Measurements from ENCODE around the gene CHP1. TPM values are rescaled to one million over a fixed set of nuclear protein-coding genes. Genes with fewer than 3 reads are reported as not detected.
A peak's percentile ranks its signal among the peaks of the same experiment; 100 is the strongest.

Gene CHP1
- total RNA-seq, 1 experiment from 2014 or later = 101 TPM

DNA sequence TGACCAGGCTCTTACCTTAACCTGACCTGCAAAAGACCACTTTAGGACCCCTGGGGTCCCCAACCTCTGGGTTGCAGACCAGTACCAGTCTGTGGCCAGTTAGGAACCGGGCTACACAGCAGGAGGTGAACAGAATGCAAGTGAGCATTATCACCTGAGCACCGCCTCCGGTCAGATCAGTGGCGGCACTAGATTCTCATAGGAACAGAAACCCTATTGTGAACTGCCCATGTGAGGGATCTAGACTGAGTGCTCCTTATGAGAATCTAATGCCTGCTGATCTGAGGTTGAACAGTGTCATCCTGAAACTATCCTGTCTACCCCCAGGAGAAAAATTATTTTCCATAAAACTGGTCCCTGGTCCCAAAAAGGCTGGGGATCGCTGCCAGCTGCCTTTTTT lies 20.3 kb downstream of the CHP1 start:
- ATAC-seq (no peak), DNase-seq (ENCODE audit: low read depth, low spot score) (no peak)
- Histone ChIP-seq H3K27ac (ENCODE audit: low read depth, low read length) (no peak overlapping the region; the same call in 1 of the 2 replicates), H3K36me3 (ENCODE audit: control insufficient read depth in 1 of 2, insufficient read depth in 2 of 2, low read length in 2 of 2) (no peaks in the 10 kb centered on the region; a peak in 1 of 4 replicates), H4K20me1 (ENCODE audit: insufficient read depth) (no peaks in the 10 kb centered on the region), H3K4me1 (ENCODE audit: control insufficient read depth in 1 of 2, insufficient read depth in 2 of 2, low read length in 2 of 2) (peaks cover 35 to 44% of the 10 kb centered on the region in 2 experiments), H3K9me3 (ENCODE audit: control insufficient read depth in 1 of 2, insufficient read depth in 1 of 2, low read depth in 1 of 2, low read length in 2 of 2) (no peaks in the 10 kb centered on the region), H3K9me2 (ENCODE audit: insufficient read depth) (no peaks in the 10 kb centered on the region), H3K27me3 (ENCODE audit: insufficient read depth, low read length) (no peaks in the 10 kb centered on the region), H2AFZ (ENCODE audit: low read depth, low read length, poor library complexity, severe bottlenecking) (no peak overlapping the region), H3K4me2 (ENCODE audit: low read length) (peak overlapping the region; percentile 25; the same call in 1 of the 2 replicates), H3K79me2 (ENCODE audit: insufficient read depth, low read length) (peaks cover 6% of the 10 kb centered on the region), H3K9ac (ENCODE audit: low read length) (no peak overlapping the region), H3K4me3 (replicated peaks in 1 of 2; ENCODE audit: low read depth in 1 of 2, low read length in 2 of 2) (no peak overlapping the region)
- POLR2A ChIA-PET = no interaction called here
- CTCF ChIA-PET = no interaction called here
- TF ChIP-seq, protein P1, sequence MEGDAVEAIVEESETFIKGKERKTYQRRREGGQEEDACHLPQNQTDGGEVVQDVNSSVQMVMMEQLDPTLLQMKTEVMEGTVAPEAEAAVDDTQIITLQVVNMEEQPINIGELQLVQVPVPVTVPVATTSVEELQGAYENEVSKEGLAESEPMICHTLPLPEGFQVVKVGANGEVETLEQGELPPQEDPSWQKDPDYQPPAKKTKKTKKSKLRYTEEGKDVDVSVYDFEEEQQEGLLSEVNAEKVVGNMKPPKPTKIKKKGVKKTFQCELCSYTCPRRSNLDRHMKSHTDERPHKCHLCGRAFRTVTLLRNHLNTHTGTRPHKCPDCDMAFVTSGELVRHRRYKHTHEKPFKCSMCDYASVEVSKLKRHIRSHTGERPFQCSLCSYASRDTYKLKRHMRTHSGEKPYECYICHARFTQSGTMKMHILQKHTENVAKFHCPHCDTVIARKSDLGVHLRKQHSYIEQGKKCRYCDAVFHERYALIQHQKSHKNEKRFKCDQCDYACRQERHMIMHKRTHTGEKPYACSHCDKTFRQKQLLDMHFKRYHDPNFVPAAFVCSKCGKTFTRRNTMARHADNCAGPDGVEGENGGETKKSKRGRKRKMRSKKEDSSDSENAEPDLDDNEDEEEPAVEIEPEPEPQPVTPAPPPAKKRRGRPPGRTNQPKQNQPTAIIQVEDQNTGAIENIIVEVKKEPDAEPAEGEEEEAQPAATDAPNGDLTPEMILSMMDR (IDR thresholded peaks at IDR 0.05 in 2 of 3, conservative IDR thresholded peaks at IDR 0.05 in 1 of 3; ENCODE audit: borderline replicate concordance in 1 of 3, insufficient read depth in 1 of 3, low read depth in 2 of 3, low read length in 2 of 3) = no peak
- TF ChIP-seq CEBPB (IDR thresholded peaks at IDR 0.05; ENCODE audit: low read depth) (no peak), SIN3A (IDR thresholded peaks at IDR 0.05; ENCODE audit: low read depth) (no peak), EGR1 (IDR thresholded peaks at IDR 0.05; ENCODE audit: low read depth) (no peak), POLR2A (IDR thresholded peaks at IDR 0.05; ENCODE audit: borderline replicate concordance, extremely low read depth, insufficient read depth, insufficient read length) (no peak)
- BruUV-seq (replicated peaks) = no TSS peak
- intact Hi-C loops (cut with micrococcal nuclease) = no loop called here
- RAD21 ChIA-PET (ENCODE audit: low non-redundant PET in 1 of 2, low total read pairs in 2 of 2, uncharacterized antibody in 2 of 2, unreplicated experiment in 2 of 2) = no interaction called here

DNA sequence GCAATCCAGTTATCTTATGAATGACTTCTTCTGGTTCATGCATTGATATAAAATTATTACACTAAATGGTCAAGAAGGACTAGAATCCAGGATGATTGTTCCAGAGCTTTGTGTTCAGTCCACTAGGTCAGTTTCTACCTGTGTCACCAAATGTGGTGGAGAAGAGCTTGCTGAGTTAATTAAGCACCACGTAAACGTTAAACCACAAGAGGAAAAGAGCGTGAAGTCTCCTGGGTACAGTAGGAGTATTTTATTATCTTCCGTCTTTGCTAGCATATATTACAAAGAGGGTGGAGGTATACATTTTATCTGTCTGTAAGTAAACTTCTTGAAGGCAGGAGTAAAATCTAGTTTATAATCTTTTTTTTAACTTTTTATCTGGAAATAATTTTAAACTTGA lies 23.5 kb downstream of the CHP1 start:
- no TSS peak for BruUV-seq (replicated peaks)
- Histone ChIP-seq H3K27me3 (ENCODE audit: insufficient read depth, low read length) (no peaks in the 10 kb centered on the region), H3K27ac (ENCODE audit: low read depth, low read length) (no peak overlapping the region), H3K9ac (ENCODE audit: low read length) (no peak overlapping the region), H3K9me2 (ENCODE audit: insufficient read depth) (no peaks in the 10 kb centered on the region), H4K20me1 (ENCODE audit: insufficient read depth) (no peaks in the 10 kb centered on the region), H2AFZ (ENCODE audit: low read depth, low read length, poor library complexity, severe bottlenecking) (no peak overlapping the region), H3K4me3 (replicated peaks in 1 of 2; ENCODE audit: low read depth in 1 of 2, low read length in 2 of 2) (no peak overlapping the region), H3K4me2 (ENCODE audit: low read length) (no peak overlapping the region), H3K9me3 (ENCODE audit: control insufficient read depth in 1 of 2, insufficient read depth in 1 of 2, low read depth in 1 of 2, low read length in 2 of 2) (no peaks in the 10 kb centered on the region), H3K4me1 (ENCODE audit: control insufficient read depth in 1 of 2, insufficient read depth in 2 of 2, low read length in 2 of 2) (peaks cover 22 to 43% of the 10 kb centered on the region in 2 experiments), H3K36me3 (ENCODE audit: control insufficient read depth in 1 of 2, insufficient read depth in 2 of 2, low read length in 2 of 2) (peaks cover 0 to 6% of the 10 kb centered on the region in 2 experiments; a peak in 3 of 4 replicates), H3K79me2 (ENCODE audit: insufficient read depth, low read length) (peaks cover 6% of the 10 kb centered on the region)
- ChIA-PET POLR2A (interaction anchor here (0.6 kb wide), 2 partner anchors 61 to 115 kb away, joined by 3 to 4 read pairs; no protein-coding TSS in a partner anchor), CTCF (no interaction called here), RAD21 (ENCODE audit: low non-redundant PET in 1 of 2, low total read pairs in 2 of 2, uncharacterized antibody in 2 of 2, unreplicated experiment in 2 of 2) (no interaction called here)
- intact Hi-C loops (cut with micrococcal nuclease) = no loop called here
- no peak for ATAC-seq
- DNase-seq (ENCODE audit: low read depth, low spot score) = no peak
- no peak for TF ChIP-seq FOSL1 (IDR thresholded peaks at IDR 0.05; ENCODE audit: low read depth)
- no peak for TF ChIP-seq ZNF274 (IDR thresholded peaks at IDR 0.05; ENCODE audit: low read depth, low read length)
- TF ChIP-seq, protein P2, sequence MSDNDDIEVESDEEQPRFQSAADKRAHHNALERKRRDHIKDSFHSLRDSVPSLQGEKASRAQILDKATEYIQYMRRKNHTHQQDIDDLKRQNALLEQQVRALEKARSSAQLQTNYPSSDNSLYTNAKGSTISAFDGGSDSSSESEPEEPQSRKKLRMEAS (IDR thresholded peaks at IDR 0.05) = no peak
- TF ChIP-seq, protein P1 (IDR thresholded peaks at IDR 0.05 in 2 of 3, conservative IDR thresholded peaks at IDR 0.05 in 1 of 3; ENCODE audit: borderline replicate concordance in 1 of 3, insufficient read depth in 1 of 3, low read depth in 2 of 3, low read length in 2 of 3) = no peak
- no peak for TF ChIP-seq POLR2AphosphoS5 (IDR thresholded peaks at IDR 0.05; ENCODE audit: low read depth, low read length)
- no peak for TF ChIP-seq CEBPB (IDR thresholded peaks at IDR 0.05; ENCODE audit: low read depth)
- TF ChIP-seq, protein P3, sequence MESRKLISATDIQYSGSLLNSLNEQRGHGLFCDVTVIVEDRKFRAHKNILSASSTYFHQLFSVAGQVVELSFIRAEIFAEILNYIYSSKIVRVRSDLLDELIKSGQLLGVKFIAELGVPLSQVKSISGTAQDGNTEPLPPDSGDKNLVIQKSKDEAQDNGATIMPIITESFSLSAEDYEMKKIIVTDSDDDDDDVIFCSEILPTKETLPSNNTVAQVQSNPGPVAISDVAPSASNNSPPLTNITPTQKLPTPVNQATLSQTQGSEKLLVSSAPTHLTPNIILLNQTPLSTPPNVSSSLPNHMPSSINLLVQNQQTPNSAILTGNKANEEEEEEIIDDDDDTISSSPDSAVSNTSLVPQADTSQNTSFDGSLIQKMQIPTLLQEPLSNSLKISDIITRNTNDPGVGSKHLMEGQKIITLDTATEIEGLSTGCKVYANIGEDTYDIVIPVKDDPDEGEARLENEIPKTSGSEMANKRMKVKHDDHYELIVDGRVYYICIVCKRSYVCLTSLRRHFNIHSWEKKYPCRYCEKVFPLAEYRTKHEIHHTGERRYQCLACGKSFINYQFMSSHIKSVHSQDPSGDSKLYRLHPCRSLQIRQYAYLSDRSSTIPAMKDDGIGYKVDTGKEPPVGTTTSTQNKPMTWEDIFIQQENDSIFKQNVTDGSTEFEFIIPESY (IDR thresholded peaks at IDR 0.05; ENCODE audit: extremely low read depth, insufficient replicate concordance, low read length) = no peak
- TF ChIP-seq POLR2A (IDR thresholded peaks at IDR 0.05; ENCODE audit: borderline replicate concordance, extremely low read depth, insufficient read depth, insufficient read length) = no peak
- no peak for TF ChIP-seq RAD21 (IDR thresholded peaks at IDR 0.05; ENCODE audit: low read depth)
- TF ChIP-seq ELF1 (IDR thresholded peaks at IDR 0.05; ENCODE audit: borderline replicate concordance, low read depth) = no peak
- TF ChIP-seq CBX3 (IDR thresholded peaks at IDR 0.05; ENCODE audit: low read depth) = no peak
- no peak for TF ChIP-seq EGR1 (IDR thresholded peaks at IDR 0.05; ENCODE audit: low read depth)

Measured in HCT116 (cell line).